Measurements from ENCODE around the gene NAXD. TPM values are rescaled to one million over a fixed set of nuclear protein-coding genes. Genes with fewer than 3 reads are reported as not detected.

The NAXD gene
- total RNA-seq, 1 experiment from 2014 or later: 15.1 TPM

- intact Hi-C loops (cut with micrococcal nuclease; ENCODE audit: unreplicated experiment): no loop called here
- H3K36me3 ChIP-seq (ENCODE audit: control insufficient read depth, insufficient read depth, low read length): no peaks in the 10 kb centered on the region
- H3K27ac ChIP-seq (ENCODE audit: low read length): no peak overlapping the region
- ATAC-seq (no peak), DNase-seq (ENCODE audit: low read depth, low spot score) (no peak)
- no TSS peak for BruUV-seq (replicated peaks)
- H3K27me3 ChIP-seq (ENCODE audit: control insufficient read depth, insufficient read depth, low read length): no peaks in the 10 kb centered on the region
- in situ Hi-C loops (cut with HindIII; ENCODE audit: low pct_unique_long_range_greater_than_20kb, low sequenced_read_pairs): no loop called here
- POLR2A ChIA-PET: no interaction called here
- TF ChIP-seq SIN3A (IDR thresholded peaks at IDR 0.05; ENCODE audit: borderline replicate concordance, insufficient read depth, low read depth, low read length) (no peak), CTCF (IDR thresholded peaks at IDR 0.05) (no peak), POLR2AphosphoS5 (IDR thresholded peaks at IDR 0.05; ENCODE audit: low read depth, low read length) (no peak), TCF7L2 (IDR thresholded peaks at IDR 0.05; ENCODE audit: low read depth, low read length) (no peak)
- TF ChIP-seq, protein P1, sequence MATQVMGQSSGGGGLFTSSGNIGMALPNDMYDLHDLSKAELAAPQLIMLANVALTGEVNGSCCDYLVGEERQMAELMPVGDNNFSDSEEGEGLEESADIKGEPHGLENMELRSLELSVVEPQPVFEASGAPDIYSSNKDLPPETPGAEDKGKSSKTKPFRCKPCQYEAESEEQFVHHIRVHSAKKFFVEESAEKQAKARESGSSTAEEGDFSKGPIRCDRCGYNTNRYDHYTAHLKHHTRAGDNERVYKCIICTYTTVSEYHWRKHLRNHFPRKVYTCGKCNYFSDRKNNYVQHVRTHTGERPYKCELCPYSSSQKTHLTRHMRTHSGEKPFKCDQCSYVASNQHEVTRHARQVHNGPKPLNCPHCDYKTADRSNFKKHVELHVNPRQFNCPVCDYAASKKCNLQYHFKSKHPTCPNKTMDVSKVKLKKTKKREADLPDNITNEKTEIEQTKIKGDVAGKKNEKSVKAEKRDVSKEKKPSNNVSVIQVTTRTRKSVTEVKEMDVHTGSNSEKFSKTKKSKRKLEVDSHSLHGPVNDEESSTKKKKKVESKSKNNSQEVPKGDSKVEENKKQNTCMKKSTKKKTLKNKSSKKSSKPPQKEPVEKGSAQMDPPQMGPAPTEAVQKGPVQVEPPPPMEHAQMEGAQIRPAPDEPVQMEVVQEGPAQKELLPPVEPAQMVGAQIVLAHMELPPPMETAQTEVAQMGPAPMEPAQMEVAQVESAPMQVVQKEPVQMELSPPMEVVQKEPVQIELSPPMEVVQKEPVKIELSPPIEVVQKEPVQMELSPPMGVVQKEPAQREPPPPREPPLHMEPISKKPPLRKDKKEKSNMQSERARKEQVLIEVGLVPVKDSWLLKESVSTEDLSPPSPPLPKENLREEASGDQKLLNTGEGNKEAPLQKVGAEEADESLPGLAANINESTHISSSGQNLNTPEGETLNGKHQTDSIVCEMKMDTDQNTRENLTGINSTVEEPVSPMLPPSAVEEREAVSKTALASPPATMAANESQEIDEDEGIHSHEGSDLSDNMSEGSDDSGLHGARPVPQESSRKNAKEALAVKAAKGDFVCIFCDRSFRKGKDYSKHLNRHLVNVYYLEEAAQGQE (IDR thresholded peaks at IDR 0.05; ENCODE audit: insufficient read depth in 1 of 2, low read depth in 2 of 2, low read length in 1 of 2): no peak
- H3K4me1 ChIP-seq (ENCODE audit: control insufficient read depth, insufficient read depth, low read length): peaks cover 10% of the 10 kb centered on the region
- no peak overlapping the region for H3K4me3 ChIP-seq (ENCODE audit: low read depth in 2 of 2, low read length in 2 of 2)
- CTCF ChIA-PET: no interaction called here
- no peaks in the 10 kb centered on the region for H3K9me3 ChIP-seq (ENCODE audit: control insufficient read depth, insufficient read depth, low read depth, low read length)
These were observed 2.8 kb downstream of the NAXD start for GRCh38 chr13:110618167-110618566.

DNA sequence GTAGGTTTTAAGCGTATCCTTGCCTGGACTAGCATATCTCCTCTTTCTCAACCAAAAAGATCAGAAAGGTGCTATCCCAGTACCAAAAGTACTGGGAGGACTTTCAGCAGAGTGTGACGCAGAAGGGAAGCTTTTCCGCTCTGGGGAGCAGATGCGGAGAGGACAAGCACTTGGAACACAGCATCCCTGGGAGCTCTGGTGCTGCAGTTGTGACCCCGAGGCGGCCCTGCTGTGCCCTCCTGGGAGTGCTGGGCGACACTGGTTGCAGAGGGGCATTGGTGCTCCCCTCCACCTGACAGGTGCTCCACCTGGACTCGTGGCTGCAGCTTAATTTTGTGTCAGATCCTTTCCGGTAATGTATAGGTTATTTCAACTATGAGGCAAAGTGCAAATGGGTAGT lies 3.4 kb downstream of the NAXD start:
- BruUV-seq (replicated peaks): no TSS peak
- no peaks in the 10 kb centered on the region for H3K9me3 ChIP-seq (ENCODE audit: control insufficient read depth, insufficient read depth, low read depth, low read length)
- H3K27me3 ChIP-seq (ENCODE audit: control insufficient read depth, insufficient read depth, low read length): no peaks in the 10 kb centered on the region
- in situ Hi-C loops (cut with HindIII; ENCODE audit: low pct_unique_long_range_greater_than_20kb, low sequenced_read_pairs): no loop called here
- TF ChIP-seq CTCF (IDR thresholded peaks at IDR 0.05): no peak
- TF ChIP-seq POLR2AphosphoS5 (IDR thresholded peaks at IDR 0.05; ENCODE audit: low read depth, low read length): no peak
- TF ChIP-seq SIN3A (IDR thresholded peaks at IDR 0.05; ENCODE audit: borderline replicate concordance, insufficient read depth, low read depth, low read length): no peak
- no peak for TF ChIP-seq TCF7L2 (IDR thresholded peaks at IDR 0.05; ENCODE audit: low read depth, low read length)
- TF ChIP-seq, protein P1 (IDR thresholded peaks at IDR 0.05; ENCODE audit: insufficient read depth in 1 of 2, low read depth in 2 of 2, low read length in 1 of 2): no peak
- ChIA-PET CTCF (no interaction called here), POLR2A (no interaction called here)
- no peaks in the 10 kb centered on the region for H3K36me3 ChIP-seq (ENCODE audit: control insufficient read depth, insufficient read depth, low read length)
- DNase-seq (ENCODE audit: low read depth, low spot score) (no peak), ATAC-seq (no peak)
- H3K4me1 ChIP-seq (ENCODE audit: control insufficient read depth, insufficient read depth, low read length): peaks cover 10% of the 10 kb centered on the region
- H3K4me3 ChIP-seq (ENCODE audit: low read depth in 2 of 2, low read length in 2 of 2): no peak overlapping the region
- H3K27ac ChIP-seq (ENCODE audit: low read length): no peak overlapping the region
- intact Hi-C loops (cut with micrococcal nuclease; ENCODE audit: unreplicated experiment): no loop called here

All from Panc1 (cell line).